Measurements from ENCODE around the gene TUBGCP5.

The TUBGCP5 gene

GRCh38 chr15:22952796-22953579 lies 86.4 kb downstream of the TUBGCP5 start:
- H3K36me3 ChIP-seq (ENCODE audit: control insufficient read depth, insufficient read depth, low read length): no peaks in the 10 kb centered on the region
- no peak overlapping the region for H3K9ac ChIP-seq (ENCODE audit: low read length)
- peaks cover 18% of the 10 kb centered on the region for H3K4me1 ChIP-seq (ENCODE audit: control insufficient read depth, insufficient read depth, low read length)
- no peak overlapping the region for H3K27ac ChIP-seq (ENCODE audit: low read depth, low read length)
- no peak overlapping the region for H3K4me3 ChIP-seq (ENCODE audit: low read length)
- H3K27me3 ChIP-seq (ENCODE audit: control insufficient read depth, insufficient read depth, low read length): no peaks in the 10 kb centered on the region

- no peaks in the 10 kb centered on the region for H3K36me3 ChIP-seq (ENCODE audit: control insufficient read depth, insufficient read depth, low read length)
- H3K9ac ChIP-seq (ENCODE audit: low read length): no peak overlapping the region
- H3K27me3 ChIP-seq (ENCODE audit: control insufficient read depth, insufficient read depth, low read length): no peaks in the 10 kb centered on the region
- peak overlapping the region; percentile 61 for H3K27ac ChIP-seq (ENCODE audit: low read depth, low read length)
- H3K4me3 ChIP-seq (ENCODE audit: low read length): no peak overlapping the region
- peaks cover 18% of the 10 kb centered on the region for H3K4me1 ChIP-seq (ENCODE audit: control insufficient read depth, insufficient read depth, low read length)
Measured at GRCh38 chr15:22951381-22952280, 87.7 kb downstream of the TUBGCP5 start.

GRCh38 chr15:22951031-22951380 lies 88.4 kb downstream of the TUBGCP5 start:
- no peak overlapping the region for H3K9ac ChIP-seq (ENCODE audit: low read length)
- H3K27ac ChIP-seq (ENCODE audit: low read depth, low read length): peak overlapping the region; percentile 61
- H3K36me3 ChIP-seq (ENCODE audit: control insufficient read depth, insufficient read depth, low read length): no peaks in the 10 kb centered on the region
- H3K4me3 ChIP-seq (ENCODE audit: low read length): no peak overlapping the region
- no peaks in the 10 kb centered on the region for H3K27me3 ChIP-seq (ENCODE audit: control insufficient read depth, insufficient read depth, low read length)
- peaks cover 14% of the 10 kb centered on the region for H3K4me1 ChIP-seq (ENCODE audit: control insufficient read depth, insufficient read depth, low read length)

DNA sequence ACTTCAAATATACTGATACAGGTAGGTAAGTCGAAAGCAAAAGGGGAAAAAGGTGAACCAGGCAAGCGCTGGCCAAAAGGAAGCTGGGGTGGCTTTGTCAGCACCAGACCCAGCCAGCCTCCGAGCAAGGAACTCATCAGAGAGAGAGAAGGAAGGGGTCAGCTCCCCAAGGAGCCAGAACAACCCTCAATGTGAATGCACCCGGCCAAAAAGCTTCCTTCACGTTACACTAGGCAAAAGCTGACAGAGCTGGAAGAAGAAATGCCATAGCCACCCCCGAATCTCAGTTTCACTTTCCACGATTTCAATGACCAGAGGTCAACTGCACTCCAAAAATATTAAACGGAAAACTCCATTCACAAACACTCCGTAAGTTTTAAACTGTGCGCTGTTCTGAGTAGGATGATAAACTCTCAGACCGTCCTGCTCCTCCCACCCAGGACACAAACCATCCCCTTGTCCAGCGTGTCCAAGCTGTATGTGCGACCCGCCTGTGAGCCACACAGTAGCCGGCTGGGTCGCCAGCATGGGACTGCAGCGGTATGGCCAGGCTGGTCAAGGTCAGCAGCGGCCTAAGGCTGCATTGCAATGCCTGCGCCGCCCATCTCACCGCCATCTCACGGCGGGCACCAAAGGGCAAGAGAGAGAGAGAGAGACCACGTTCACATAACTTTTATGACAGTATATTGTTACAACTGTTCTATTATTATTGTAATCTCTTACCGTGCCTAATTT lies 88.9 kb downstream of the TUBGCP5 start:
- H3K4me3 ChIP-seq (ENCODE audit: low read length): no peak overlapping the region
- H3K4me1 ChIP-seq (ENCODE audit: control insufficient read depth, insufficient read depth, low read length): peaks cover 10% of the 10 kb centered on the region
- no peak overlapping the region for H3K9ac ChIP-seq (ENCODE audit: low read length)
- no peak overlapping the region for H3K27ac ChIP-seq (ENCODE audit: low read depth, low read length)
- H3K27me3 ChIP-seq (ENCODE audit: control insufficient read depth, insufficient read depth, low read length): no peaks in the 10 kb centered on the region
- no peaks in the 10 kb centered on the region for H3K36me3 ChIP-seq (ENCODE audit: control insufficient read depth, insufficient read depth, low read length)
